Measurements from ENCODE around the gene RELT.

Gene RELT

DNA sequence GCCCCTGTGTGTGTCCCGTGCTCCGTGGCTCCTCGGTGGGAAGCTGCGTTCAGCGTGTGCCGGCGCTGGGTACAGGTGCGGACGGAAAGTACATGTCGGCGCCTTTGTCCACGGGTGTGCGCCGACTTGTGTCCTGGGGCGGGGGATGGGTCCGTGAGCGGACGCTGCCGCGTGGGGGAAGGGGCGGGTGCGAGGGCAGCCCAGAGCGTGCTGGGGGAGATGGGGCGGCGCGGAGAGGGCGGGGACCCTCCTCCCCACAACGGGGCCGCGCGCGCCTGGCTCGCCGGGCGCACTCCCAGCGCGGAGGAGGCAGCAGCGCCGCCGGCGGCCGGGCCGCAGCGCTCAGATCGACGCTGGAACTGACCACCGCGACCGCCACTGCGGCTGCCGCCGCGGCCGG, 33.6 kb upstream of the RELT start:
- Histone ChIP-seq H3K4me3 (peak overlapping the region; percentile 72), H3K27ac (peak overlapping the region; percentile 50 to 56)
- TF ChIP-seq CTCF (IDR thresholded peaks at IDR 0.05) = no peak
- DNase-seq (ENCODE audit: low spot score) = no peak

- no peak for DNase-seq (ENCODE audit: low spot score)
- peak overlapping the region; percentile 72 for H3K4me3 ChIP-seq
- peak overlapping the region; percentile 50 to 56 for H3K27ac ChIP-seq
Observed at GRCh38 chr11:73343076-73343873, 32.9 kb upstream of the RELT start.

DNA sequence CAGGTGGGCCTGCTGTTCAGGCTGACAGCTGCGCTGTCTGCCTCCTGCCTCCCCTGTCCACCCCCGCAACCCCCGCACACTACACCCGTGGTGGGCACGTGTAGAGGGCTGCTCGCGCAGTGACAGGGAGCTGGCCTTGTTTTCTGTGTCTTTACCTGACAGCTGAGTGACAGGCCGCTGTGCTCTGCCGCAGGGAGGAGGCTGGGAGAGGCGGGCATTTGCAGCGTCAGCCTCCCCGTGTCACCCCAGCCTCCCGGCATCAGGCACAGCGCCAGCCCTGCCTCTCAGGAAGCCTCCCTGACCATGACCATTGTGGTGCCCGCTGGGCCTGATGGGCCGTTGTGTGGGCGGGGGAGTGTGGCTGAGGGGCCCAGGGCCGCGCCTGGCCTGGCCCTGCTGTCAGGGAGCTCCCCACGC, 32.0 kb upstream of the RELT start:
- peak overlapping the region; percentile 50 to 57 for H3K27ac ChIP-seq
- TF ChIP-seq CTCF (IDR thresholded peaks at IDR 0.05) = no peak
- peak overlapping the region; percentile 72 for H3K4me3 ChIP-seq
- no peak for DNase-seq (ENCODE audit: low spot score)

More at GRCh38 chr11:73343076-73343873, 32.9 kb upstream of the RELT start:
- no peak for TF ChIP-seq CTCF (IDR thresholded peaks at IDR 0.05)

DNA sequence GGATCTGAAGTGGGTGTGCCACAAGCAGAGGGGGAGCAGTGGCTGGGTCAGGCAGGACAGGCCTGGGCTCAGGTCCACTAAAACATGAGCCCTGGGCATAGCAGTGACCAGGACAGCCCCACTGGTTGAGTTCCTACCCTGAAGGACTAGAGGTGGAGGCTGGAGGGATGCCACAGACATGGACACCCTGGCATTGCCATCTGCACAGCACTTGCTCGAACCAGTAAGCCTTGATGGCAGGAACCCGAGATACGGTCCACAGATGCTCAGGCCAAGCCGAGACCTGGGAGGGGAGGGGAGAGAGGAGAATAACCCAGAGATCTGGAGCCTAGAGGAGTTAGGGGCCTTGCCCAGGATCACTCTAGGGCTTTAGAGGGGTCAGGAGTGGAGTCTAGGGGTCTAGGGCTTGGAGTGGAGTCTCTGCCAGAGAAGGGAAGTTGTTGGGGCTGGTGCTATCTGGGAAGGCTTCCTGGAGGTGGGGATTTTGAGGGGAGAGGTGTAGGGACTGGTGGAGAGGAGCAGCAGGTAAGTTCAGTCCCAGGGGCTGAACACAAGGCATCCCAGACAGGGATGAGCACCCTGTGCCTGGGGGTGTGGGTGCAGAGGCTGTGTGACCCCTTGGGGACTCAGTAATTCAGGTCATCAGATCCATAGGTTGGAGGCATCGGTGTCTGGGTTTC, 30.6 kb upstream of the RELT start:
- no peak for DNase-seq (ENCODE audit: low spot score)
- TF ChIP-seq CTCF (IDR thresholded peaks at IDR 0.05) = no peak
- Histone ChIP-seq H3K4me3 (no peak overlapping the region), H3K27ac (peak overlapping the region; percentile 50 to 57)

GRCh38 chr11:73346186-73346935, 29.8 kb upstream of the RELT start:
- H3K4me3 ChIP-seq = no peak overlapping the region
- no peak for TF ChIP-seq CTCF (IDR thresholded peaks at IDR 0.05)
- DNase-seq (ENCODE audit: low spot score) = no peak
- H3K27ac ChIP-seq = peak overlapping the region in 1 of 2 donors; percentile 27

- Histone ChIP-seq H3K4me3 (no peak overlapping the region), H3K27ac (no peak overlapping the region)
- no peak for DNase-seq (ENCODE audit: low spot score)
- no peak for TF ChIP-seq CTCF (IDR thresholded peaks at IDR 0.05)
Observed at GRCh38 chr11:73347067-73347466, 29.1 kb upstream of the RELT start.

Measured in coronary artery (tissue), 2 donors.